Ovary (tissue), 9 donors: ENCODE results near the gene UCK2. TPM values are rescaled to one million over a fixed set of nuclear protein-coding genes. Genes with fewer than 3 reads are reported as not detected.

ENCODE experiments used
- DNase-seq, 5 donors: peaks; one replicate each; pipeline ENCODE4 v3.0.0-alpha.2; 2019 to 2020
- H3K27ac ChIP-seq, 2 donors: fragments of 200-600 bp; one replicate each; pipeline versions ENCODE4 v1.5.1 to v1.8.0; 2019 to 2022
- H3K27me3 ChIP-seq: fragments of 200-600 bp; one replicate; pipeline ENCODE4 v1.8.0; 2022
- H3K36me3 ChIP-seq: fragments of 200-600 bp; sonication (generic); one replicate; pipeline ENCODE4 v1.5.1; 2019
- H3K4me1 ChIP-seq: one replicate; pipeline ENCODE4 v1.8.1; 2013; ENCODE audit warnings: mild to moderate bottlenecking, moderate library complexity; ENCODE audit not compliant: insufficient read depth
- H3K4me3 ChIP-seq: fragments of 200-600 bp; sonication (generic); one replicate; pipeline ENCODE4 v1.5.1; 2017
- H3K9me3 ChIP-seq, 2 donors: fragments of 200-600 bp in 1 of 2; sonication (generic) in 1 of 2; one replicate each; pipeline versions ENCODE4 v1.5.1 to v1.8.1; 2013 to 2019; ENCODE audit warnings: mild to moderate bottlenecking in 1 of 2, moderate library complexity in 1 of 2
- CTCF ChIP-seq, 3 donors: fragments of 450-650 bp in 2 of 3; fragments of 200-600 bp in 1 of 3; IDR thresholded peaks; one replicate each; pipeline versions ENCODE4 v1.5.1 to v1.8.0; 2016 to 2022; ENCODE audit warnings: antibody characterized with exemption in 3 of 3, mild to moderate bottlenecking in 1 of 3
- EP300 ChIP-seq: sonication (generic); formaldehyde crosslinking; IDR thresholded peaks from one replicate; pipeline ENCODE4 v1.6.1; 2017; ENCODE audit warnings: antibody characterized with exemption
- POLR2A ChIP-seq: fragments of 450-650 bp; IDR thresholded peaks from one replicate; pipeline ENCODE4 v1.6.1; 2017; ENCODE audit warnings: antibody characterized with exemption, mild to moderate bottlenecking, moderate library complexity
- WGBS, 3 donors: extraction: QIAGEN DNeasy Blood & Tissue Kit in 1 of 3; methylation state at CpG; one replicate each; pipeline versions ENCODE4 v1.1.5 to v1.1.7; 2013 to 2017; 5-methylcytosine and 5-hydroxymethylcytosine counted together
- intact Hi-C, 4 donors: fragments of 100-400 bp; cut with DNase I; formaldehyde crosslinking; loops; one replicate each; pipeline versions ENCODE4 v1.11.0 to v1.15.1; 2022 to 2023
- polyA plus RNA-seq, 2 donors: library from polyadenylated mRNA; stranded (reverse); fragments of 200-250 nt in 1 of 2; fragments of 350-450 nt in 1 of 2; fragmentation: Illumina TruSeq in 1 of 2; extraction: RNeasy Lipid Tissue Mini Kit (QIAGEN cat#74804) in 1 of 2; gene quantifications; one replicate each; pipeline ENCODE4 v1.2.3, GENCODE V29; 2013 to 2014
- total RNA-seq, 7 donors: library from RNA; depleted of rRNA in 2 of 7; stranded (reverse); fragments of >200 nt in 2 of 7; fragmentation: NEBNext Ultra II Directional in 3 of 7; extraction: Animal tissue kit (Norgen Biotek cat#: 25700) in 3 of 7; gene quantifications; one replicate each; pipeline versions ENCODE4 v1.1.0 to v1.2.4, GENCODE V29; 2016 to 2023
- donor health status: DM: no; HTN: no; CAD: no; lungs with moderate emphysema.
- donor health status: DM: no; HTN: no; CAD: no.
- donor health status: Bipolar disorder and iron deficiency.
- donor health status: DM: yes; HTN: yes; CAD: no.
- donor health status: DM: no; HTN: no; CAD: no.
- donor health status: DM: yes; HTN: yes; CAD: no.

Gene UCK2
- total and polyA plus RNA-seq, 9 donors = 7.3 to 22.7 (median 16.4) TPM

GRCh38 chr1:165884009-165884689, 56.7 kb downstream of the UCK2 start:
- WGBS, 3 donors = 84 to 89% (median 88%) methylated on average over 9 of the region's 9 CpGs
- H3K4me1 ChIP-seq = no peaks in the 10 kb centered on the region
- no peaks in the 10 kb centered on the region for H3K27me3 ChIP-seq
- no peak for DNase-seq
- H3K9me3 ChIP-seq = no peaks in the 10 kb centered on the region
- H3K27ac ChIP-seq = no peak overlapping the region
- TF ChIP-seq EP300 (no peak), POLR2A (no peak), CTCF (IDR thresholded peaks at IDR 0.05) (no peak)
- intact Hi-C loops = no loop called here
- no peak overlapping the region for H3K4me3 ChIP-seq
- H3K36me3 ChIP-seq = no peaks in the 10 kb centered on the region

GRCh38 chr1:165884690-165885304, 57.4 kb downstream of the UCK2 start:
- TF ChIP-seq CTCF (IDR thresholded peaks at IDR 0.05) = no peak
- no peak for TF ChIP-seq EP300
- TF ChIP-seq POLR2A = no peak
- Histone ChIP-seq H3K4me3 (no peak overlapping the region), H3K27me3 (no peaks in the 10 kb centered on the region), H3K27ac (no peak overlapping the region), H3K36me3 (no peaks in the 10 kb centered on the region), H3K4me1 (no peaks in the 10 kb centered on the region), H3K9me3 (no peaks in the 10 kb centered on the region)
- WGBS, 3 donors = 59 to 64% (median 61%) methylated on average over 5 of the region's 5 CpGs
- no peak for DNase-seq
- intact Hi-C loops = no loop called here

GRCh38 chr1:165885305-165885694, 57.9 kb downstream of the UCK2 start:
- Histone ChIP-seq H3K4me3 (no peak overlapping the region), H3K27ac (no peak overlapping the region), H3K9me3 (no peaks in the 10 kb centered on the region), H3K36me3 (no peaks in the 10 kb centered on the region), H3K4me1 (no peaks in the 10 kb centered on the region), H3K27me3 (no peaks in the 10 kb centered on the region)
- intact Hi-C loops = no loop called here
- WGBS, 3 donors = 92 to 94% (median 93%) methylated on average over 3 of the region's 3 CpGs
- TF ChIP-seq EP300 = no peak
- TF ChIP-seq POLR2A = no peak
- TF ChIP-seq CTCF (IDR thresholded peaks at IDR 0.05) = no peak
- no peak for DNase-seq

- Histone ChIP-seq H3K4me1 (no peaks in the 10 kb centered on the region), H3K4me3 (no peak overlapping the region), H3K27me3 (no peaks in the 10 kb centered on the region), H3K36me3 (no peaks in the 10 kb centered on the region), H3K27ac (no peak overlapping the region), H3K9me3 (no peaks in the 10 kb centered on the region)
- 92 to 97% (median 95%) methylated on average over 2 of the region's 2 CpGs for WGBS, 3 donors
- TF ChIP-seq POLR2A (no peak), EP300 (no peak), CTCF (IDR thresholded peaks at IDR 0.05) (no peak)
- intact Hi-C loops = no loop called here
- no peak for DNase-seq
Measured at GRCh38 chr1:165886193-165886592, 58.8 kb downstream of the UCK2 start.
